Measurements from ENCODE around the gene TEC. TPM values are rescaled to one million over a fixed set of nuclear protein-coding genes. Genes with fewer than 3 reads are reported as not detected.

Gene TEC
- polyA plus RNA-seq, 3 donors from 2014 or later = 2.2 to 4.8 (median 2.9) TPM

DNA sequence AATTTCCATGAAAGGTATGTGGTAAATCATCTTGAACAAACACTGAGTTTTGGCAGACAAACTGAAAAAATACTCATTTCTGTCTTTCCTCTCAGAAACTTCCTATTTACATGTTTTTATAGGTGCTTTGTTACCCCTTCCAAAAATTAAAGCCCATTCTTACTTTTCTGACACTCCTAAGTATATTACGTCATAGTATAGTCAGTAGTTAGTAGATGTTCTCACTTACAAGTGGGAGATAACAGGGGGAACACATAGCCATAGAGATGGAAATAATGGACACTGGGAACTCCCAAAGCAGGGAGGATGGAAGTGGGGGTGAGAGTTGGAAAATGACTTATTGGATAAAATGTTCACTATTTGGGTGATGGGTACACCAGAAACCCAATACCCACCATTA is 164.4 kb downstream of the TEC start:
- DNase-seq = no peak
- Mint-ChIP-seq H3K27me3 (ENCODE audit: low read depth in 3 of 3) (peaks cover 0 to 2% (median 1%) of the 10 kb centered on the region in 3 donors), H3K4me3 (peak overlapping the region in 3 of 5 donors; percentile 20 to 59 (median 43)), H3K4me1 (peaks cover 66 to 89% of the 10 kb centered on the region in 2 donors), H3K36me3 (peaks cover 24 to 62% (median 27%) of the 10 kb centered on the region in 3 donors), H3K9me3 (no peaks in the 10 kb centered on the region), H3K27ac (peak overlapping the region; percentile 61 to 90 (median 83))

GRCh38 chr4:48103483-48104139 is 166.0 kb downstream of the TEC start:
- Mint-ChIP-seq H3K27ac (peak overlapping the region; percentile 75 to 92 (median 84)), H3K4me3 (peak overlapping the region; percentile 8 to 69 (median 46)), H3K9me3 (no peaks in the 10 kb centered on the region)

GRCh38 chr4:48102303-48102702 is 167.3 kb downstream of the TEC start:
- Mint-ChIP-seq H3K4me3 (peak overlapping the region; percentile 40 to 68 (median 56)), H3K27me3 (ENCODE audit: low read depth in 3 of 3) (peaks cover 0 to 1% (median 0%) of the 10 kb centered on the region in 3 donors), H3K4me1 (peaks cover 53 to 85% of the 10 kb centered on the region in 2 donors), H3K9me3 (no peaks in the 10 kb centered on the region), H3K36me3 (peaks cover 19 to 50% (median 23%) of the 10 kb centered on the region in 3 donors), H3K27ac (peak overlapping the region; percentile 12 to 92 (median 80))
- peak in 1 of 3 donors; percentile 35 for DNase-seq

More at GRCh38 chr4:48103483-48104139, 166.0 kb downstream of the TEC start:
- DNase-seq = no peak
- Mint-ChIP-seq H3K27me3 (ENCODE audit: low read depth in 3 of 3) (peaks cover 0 to 1% (median 0%) of the 10 kb centered on the region in 3 donors), H3K4me1 (peaks cover 55 to 88% of the 10 kb centered on the region in 2 donors), H3K36me3 (peaks cover 20 to 56% (median 25%) of the 10 kb centered on the region in 3 donors)

- Mint-ChIP-seq H3K36me3 (peaks cover 16 to 47% (median 24%) of the 10 kb centered on the region in 3 donors), H3K27ac (peak overlapping the region in 4 of 6 donors; percentile 35 to 78 (median 56)), H3K4me1 (peaks cover 43 to 64% of the 10 kb centered on the region in 2 donors), H3K4me3 (peak overlapping the region in 2 of 5 donors; percentile 17 to 18), H3K27me3 (ENCODE audit: low read depth in 3 of 3) (peaks cover 0 to 1% (median 0%) of the 10 kb centered on the region in 3 donors), H3K9me3 (no peaks in the 10 kb centered on the region)
- no peak for DNase-seq
Observed at GRCh38 chr4:48100256-48100655, 169.4 kb downstream of the TEC start.

GRCh38 chr4:48095441-48095840 is 174.2 kb downstream of the TEC start:
- no peaks in the 10 kb centered on the region for H3K27me3 Mint-ChIP-seq (ENCODE audit: low read depth in 3 of 3)
- peak overlapping the region in 1 of 5 donors; percentile 7 for H3K4me3 Mint-ChIP-seq
- H3K9me3 Mint-ChIP-seq = no peaks in the 10 kb centered on the region
- peaks cover 15 to 29% (median 20%) of the 10 kb centered on the region in 3 donors for H3K36me3 Mint-ChIP-seq
- peak overlapping the region; percentile 4 to 86 (median 70) for H3K27ac Mint-ChIP-seq
- DNase-seq = no peak
- peaks cover 26 to 33% of the 10 kb centered on the region in 2 donors for H3K4me1 Mint-ChIP-seq

- Mint-ChIP-seq H3K27me3 (ENCODE audit: low read depth in 3 of 3) (no peaks in the 10 kb centered on the region), H3K27ac (peak overlapping the region in 3 of 6 donors; percentile 64 to 81 (median 68)), H3K9me3 (no peaks in the 10 kb centered on the region), H3K36me3 (peaks cover 11 to 24% (median 16%) of the 10 kb centered on the region in 3 donors), H3K4me1 (peaks cover 12 to 31% of the 10 kb centered on the region in 2 donors), H3K4me3 (no peak overlapping the region)
- no peak for DNase-seq
Observed at GRCh38 chr4:48093991-48094416, 175.6 kb downstream of the TEC start.

GRCh38 chr4:48090621-48091020 is 179.0 kb downstream of the TEC start:
- DNase-seq = no peak
- no peaks in the 10 kb centered on the region for H3K9me3 Mint-ChIP-seq
- H3K4me1 Mint-ChIP-seq = peaks cover 17 to 39% of the 10 kb centered on the region in 2 donors
- peaks cover 24 to 39% (median 29%) of the 10 kb centered on the region in 3 donors for H3K36me3 Mint-ChIP-seq
- no peak overlapping the region for H3K4me3 Mint-ChIP-seq
- H3K27me3 Mint-ChIP-seq (ENCODE audit: low read depth in 3 of 3) = no peaks in the 10 kb centered on the region
- H3K27ac Mint-ChIP-seq = no peak overlapping the region

DNA sequence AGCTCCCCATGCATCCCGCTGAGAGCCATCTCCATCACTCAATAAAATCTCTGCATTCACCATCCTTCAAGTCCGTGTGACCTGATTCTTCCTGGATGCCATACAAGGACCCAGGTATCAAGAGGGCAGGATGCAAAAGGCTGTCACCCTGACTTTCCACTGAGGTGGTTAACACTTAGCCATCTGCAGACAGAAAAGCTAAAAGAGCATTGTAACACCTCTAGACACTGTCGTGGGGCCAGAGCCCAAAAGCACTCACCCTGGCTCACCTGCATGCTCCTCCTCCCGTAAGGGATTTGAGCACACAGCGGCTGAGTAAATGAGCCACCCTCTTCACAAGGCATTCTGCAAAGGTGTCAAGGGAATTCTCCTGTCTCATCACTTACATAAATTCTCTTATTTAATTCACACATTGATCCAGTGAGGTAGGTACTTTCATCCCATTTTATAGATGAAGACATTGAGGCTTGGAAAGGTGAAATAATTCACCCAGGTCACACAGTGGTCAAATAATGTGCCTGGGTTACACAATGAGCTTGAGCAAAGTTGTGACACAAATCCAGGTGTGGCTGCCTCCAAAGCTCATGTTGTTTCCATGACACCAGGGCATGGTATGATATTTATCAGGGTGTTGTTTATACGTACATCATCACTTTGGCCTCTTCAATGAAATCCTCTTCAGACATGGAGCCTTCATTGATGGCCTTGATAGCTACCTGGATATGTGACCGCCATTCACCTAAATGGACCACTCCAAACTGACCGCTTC is 183.6 kb downstream of the TEC start:
- Mint-ChIP-seq H3K36me3 (peaks cover 28 to 61% (median 42%) of the 10 kb centered on the region in 3 donors), H3K27me3 (ENCODE audit: low read depth in 3 of 3) (no peaks in the 10 kb centered on the region), H3K9me3 (no peaks in the 10 kb centered on the region), H3K27ac (peak overlapping the region; percentile 69 to 89 (median 80)), H3K4me3 (peak overlapping the region in 1 of 5 donors; percentile 8), H3K4me1 (peaks cover 41 to 63% of the 10 kb centered on the region in 2 donors)
- peak in 2 of 3 donors; percentile 23 to 45 for DNase-seq

Other genes starting within 250 kb of the TEC start
- 100 to 1,000 TPM; 176 to 314 (median 243) TPM for gene TXK, start 135.6 kb downstream of the TEC start, polyA plus RNA-seq
- gene SLAIN2, start 71.7 kb upstream of the TEC start, polyA plus RNA-seq = 10 to 100 TPM; 15.0 to 36.5 (median 28.4) TPM
- not detected for gene SLC10A4, start 213.5 kb upstream of the TEC start, polyA plus RNA-seq
- not detected for gene ZAR1, start 220.4 kb upstream of the TEC start, polyA plus RNA-seq

Measured in immature natural killer cell (primary cell).